MM.1S (cell line): Measurements from ENCODE around the gene LDLRAD4.

Experiments
- DNase-seq: peaks from one replicate; pipeline ENCODE4 v3.0.0-alpha.2; 2015
- H2AFZ ChIP-seq: fragments of 300-600 bp; sonication (generic); 2 replicates; pipeline ENCODE4 v1.6.0; 2016; ENCODE audit warnings: antibody characterized with exemption, low read length
- H3F3A ChIP-seq: fragments of 300-600 bp; sonication (generic); 2 replicates; pipeline ENCODE4 v1.6.1; 2016; ENCODE audit warnings: mild to moderate bottlenecking, antibody characterized with exemption, low read length, moderate library complexity, mixed read lengths; ENCODE audit not compliant: insufficient read depth
- H3K27ac ChIP-seq: fragments of 300-600 bp; sonication (generic); 2 replicates; pipeline ENCODE4 v1.5.1; 2016; ENCODE audit warnings: mild to moderate bottlenecking, low read length
- H3K27me3 ChIP-seq: fragments of 300-600 bp; sonication (generic); replicated peaks from 2 replicates; pipeline ENCODE4 v1.6.0; 2016; ENCODE audit warnings: low read length; ENCODE audit not compliant: insufficient read depth
- H3K36me3 ChIP-seq: fragments of 300-600 bp; sonication (generic); replicated peaks from 2 replicates; pipeline ENCODE4 v1.6.1; 2016; ENCODE audit warnings: mild to moderate bottlenecking, low read length, mixed read lengths; ENCODE audit not compliant: insufficient read depth
- H3K4me1 ChIP-seq: fragments of 300-600 bp; sonication (generic); 2 replicates; pipeline ENCODE4 v1.6.1; 2016; ENCODE audit warnings: low read length, mixed read lengths
- H3K4me2 ChIP-seq: fragments of 300-600 bp; sonication (generic); 2 replicates; pipeline ENCODE4 v1.6.0; 2016; ENCODE audit warnings: low read depth, low read length
- H3K4me3 ChIP-seq: fragments of 300-600 bp; sonication (generic); 2 replicates; pipeline ENCODE4 v1.5.1; 2016; ENCODE audit warnings: low read length, mixed read lengths
- H3K79me2 ChIP-seq: fragments of 300-600 bp; sonication (generic); 2 replicates; pipeline ENCODE4 v1.6.1; 2016; ENCODE audit warnings: mixed run types, low read length, mixed read lengths
- H3K9ac ChIP-seq: fragments of 300-600 bp; sonication (generic); 2 replicates; pipeline ENCODE4 v1.6.1; 2016; ENCODE audit warnings: low read length, mixed read lengths
- H3K9me2 ChIP-seq: fragments of 300-600 bp; sonication (generic); replicated peaks from 2 replicates; pipeline ENCODE4 v1.6.1; 2016; ENCODE audit warnings: mild to moderate bottlenecking, low read length, mixed read lengths; ENCODE audit not compliant: insufficient read depth
- H3K9me3 ChIP-seq: fragments of 300-600 bp; sonication (generic); replicated peaks from 2 replicates; pipeline ENCODE4 v1.6.1; 2016; ENCODE audit warnings: mild to moderate bottlenecking, low read length, mixed read lengths; ENCODE audit not compliant: insufficient read depth
- H4K20me1 ChIP-seq: fragments of 300-600 bp; sonication (generic); 2 replicates; pipeline ENCODE4 v1.6.1; 2016; ENCODE audit warnings: mild to moderate bottlenecking, low read length, moderate library complexity, mixed read lengths; ENCODE audit not compliant: insufficient read depth
- EZH2 ChIP-seq: fragments of 300-600 bp; sonication (generic); optimal IDR thresholded peaks from 2 replicates; pipeline ENCODE3; 2017; ENCODE audit warnings: low read depth, mild to moderate bottlenecking, antibody characterized with exemption, low read length, mixed read lengths
- EZH2phosphoT487 ChIP-seq: fragments of 300-600 bp; sonication (generic); IDR thresholded peaks from 2 replicates; pipeline ENCODE4 v1.6.1; 2018; ENCODE audit warnings: antibody characterized with exemption, low read length
- TF ChIP-seq, protein P1 (sequence below): fragments of 300-600 bp; sonication (generic); IDR thresholded peaks from 2 replicates; pipeline ENCODE4 v1.5.1; 2016; ENCODE audit warnings: antibody characterized with exemption, low read length, mixed read lengths

The LDLRAD4 gene

DNA sequence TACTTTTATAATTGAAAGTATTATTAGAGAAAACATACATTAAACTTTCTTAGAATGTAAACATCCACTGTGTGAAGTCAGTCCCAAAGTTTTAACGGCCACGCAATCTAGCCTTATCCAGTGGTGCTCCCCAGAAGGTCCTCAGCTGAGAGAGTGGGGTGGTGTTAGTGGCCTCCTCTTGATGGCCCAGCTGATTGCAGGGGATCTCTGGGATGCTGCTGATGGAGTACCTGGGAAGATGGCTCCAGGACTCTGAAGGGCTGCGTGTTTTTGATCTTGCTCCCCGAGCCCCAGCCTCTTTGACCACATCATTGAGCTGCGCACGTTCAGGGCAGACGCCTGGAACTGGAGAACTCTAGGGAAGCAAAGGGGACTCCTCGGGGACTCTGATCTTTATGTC, 326.4 kb downstream of the LDLRAD4 start:
- no peak overlapping the region for H3K27ac ChIP-seq
- H3K79me2 ChIP-seq: no peaks in the 10 kb centered on the region
- H3K4me3 ChIP-seq: no peak overlapping the region
- no peaks in the 10 kb centered on the region for H3K36me3 ChIP-seq
- TF ChIP-seq EZH2phosphoT487: no peak
- TF ChIP-seq EZH2: no peak
- TF ChIP-seq, protein P1, sequence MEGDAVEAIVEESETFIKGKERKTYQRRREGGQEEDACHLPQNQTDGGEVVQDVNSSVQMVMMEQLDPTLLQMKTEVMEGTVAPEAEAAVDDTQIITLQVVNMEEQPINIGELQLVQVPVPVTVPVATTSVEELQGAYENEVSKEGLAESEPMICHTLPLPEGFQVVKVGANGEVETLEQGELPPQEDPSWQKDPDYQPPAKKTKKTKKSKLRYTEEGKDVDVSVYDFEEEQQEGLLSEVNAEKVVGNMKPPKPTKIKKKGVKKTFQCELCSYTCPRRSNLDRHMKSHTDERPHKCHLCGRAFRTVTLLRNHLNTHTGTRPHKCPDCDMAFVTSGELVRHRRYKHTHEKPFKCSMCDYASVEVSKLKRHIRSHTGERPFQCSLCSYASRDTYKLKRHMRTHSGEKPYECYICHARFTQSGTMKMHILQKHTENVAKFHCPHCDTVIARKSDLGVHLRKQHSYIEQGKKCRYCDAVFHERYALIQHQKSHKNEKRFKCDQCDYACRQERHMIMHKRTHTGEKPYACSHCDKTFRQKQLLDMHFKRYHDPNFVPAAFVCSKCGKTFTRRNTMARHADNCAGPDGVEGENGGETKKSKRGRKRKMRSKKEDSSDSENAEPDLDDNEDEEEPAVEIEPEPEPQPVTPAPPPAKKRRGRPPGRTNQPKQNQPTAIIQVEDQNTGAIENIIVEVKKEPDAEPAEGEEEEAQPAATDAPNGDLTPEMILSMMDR: no peak
- H2AFZ ChIP-seq: no peak overlapping the region
- H3K4me1 ChIP-seq: peaks cover 8% of the 10 kb centered on the region
- H3K4me2 ChIP-seq: no peak overlapping the region
- H3K9me3 ChIP-seq: no peaks in the 10 kb centered on the region
- no peaks in the 10 kb centered on the region for H3F3A ChIP-seq
- H3K9ac ChIP-seq: no peak overlapping the region
- H4K20me1 ChIP-seq: no peaks in the 10 kb centered on the region
- H3K27me3 ChIP-seq: no peaks in the 10 kb centered on the region
- no peaks in the 10 kb centered on the region for H3K9me2 ChIP-seq
- no peak for DNase-seq

GRCh38 chr18:13545514-13545913, 327.0 kb downstream of the LDLRAD4 start:
- Histone ChIP-seq H3K9ac (no peak overlapping the region), H3K9me3 (no peaks in the 10 kb centered on the region), H3K4me1 (peaks cover 9% of the 10 kb centered on the region), H3K4me3 (no peak overlapping the region), H3K27me3 (no peaks in the 10 kb centered on the region), H3K36me3 (no peaks in the 10 kb centered on the region), H3K27ac (no peak overlapping the region), H3F3A (no peaks in the 10 kb centered on the region), H3K4me2 (no peak overlapping the region), H3K79me2 (no peaks in the 10 kb centered on the region), H2AFZ (no peak overlapping the region), H4K20me1 (no peaks in the 10 kb centered on the region), H3K9me2 (no peaks in the 10 kb centered on the region)
- DNase-seq: no peak
- TF ChIP-seq EZH2phosphoT487 (no peak), EZH2 (no peak)
- TF ChIP-seq, protein P1: no peak

GRCh38 chr18:13545955-13546354, 327.4 kb downstream of the LDLRAD4 start:
- Histone ChIP-seq H3K4me1 (peaks cover 9% of the 10 kb centered on the region), H3K27ac (no peak overlapping the region)
- no peak for TF ChIP-seq EZH2
- no peak for TF ChIP-seq EZH2phosphoT487
- TF ChIP-seq, protein P1: no peak

More at GRCh38 chr18:13545955-13546354, 327.4 kb downstream of the LDLRAD4 start:
- Histone ChIP-seq H3K4me3 (no peak overlapping the region), H2AFZ (no peak overlapping the region), H3K9ac (no peak overlapping the region), H4K20me1 (no peaks in the 10 kb centered on the region), H3K79me2 (no peaks in the 10 kb centered on the region), H3K4me2 (no peak overlapping the region), H3K9me3 (no peaks in the 10 kb centered on the region), H3K27me3 (no peaks in the 10 kb centered on the region), H3K36me3 (no peaks in the 10 kb centered on the region), H3K9me2 (no peaks in the 10 kb centered on the region), H3F3A (no peaks in the 10 kb centered on the region)
- no peak for DNase-seq
